Neural progenitor cell (in vitro differentiated cells): ENCODE results near the gene SLC39A1. TPM values are rescaled to one million over a fixed set of nuclear protein-coding genes. Genes with fewer than 3 reads are reported as not detected.
"Not testable (repeated sequence)": the region's sequence is repeated elsewhere in the genome, so short reads cannot be mapped to it uniquely, and the experiment has no call there.

Experiments used
- DNase-seq: peaks from one replicate; pipeline ENCODE4 v3.0.0-alpha.2; 2016; ENCODE audit warnings: low spot score
- H2AFZ ChIP-seq: fragments of 200-600 bp; sonication (generic); replicated peaks from 2 replicates; pipeline ENCODE4 v1.6.1; 2016; ENCODE audit warnings: antibody characterized with exemption
- H3F3A ChIP-seq: fragments of 200-600 bp; sonication (generic); 2 replicates; pipeline ENCODE4 v1.6.1; 2016; ENCODE audit warnings: antibody characterized with exemption, low read depth
- H3K27ac ChIP-seq: fragments of 200-600 bp; sonication (generic); 2 replicates; pipeline ENCODE4 v1.5.1; 2016; ENCODE audit warnings: mild to moderate bottlenecking
- H3K27me3 ChIP-seq: fragments of 200-600 bp; sonication (generic); 2 replicates; pipeline ENCODE4 v1.6.1; 2016; ENCODE audit warnings: mild to moderate bottlenecking, moderate library complexity
- H3K36me3 ChIP-seq: fragments of 200-600 bp; sonication (generic); 2 replicates; pipeline ENCODE4 v1.5.1; 2016
- H3K4me1 ChIP-seq: fragments of 200-600 bp; sonication (generic); 2 replicates; pipeline ENCODE4 v1.6.1; 2016; ENCODE audit warnings: mixed run types
- H3K4me2 ChIP-seq: fragments of 200-600 bp; sonication (generic); 2 replicates; pipeline ENCODE4 v1.6.1; 2016
- H3K4me3 ChIP-seq: fragments of 200-600 bp; sonication (generic); 2 replicates; pipeline ENCODE4 v1.5.1; 2016
- H3K79me2 ChIP-seq: fragments of 200-600 bp; sonication (generic); 2 replicates; pipeline ENCODE4 v1.6.1; 2016; ENCODE audit warnings: low read depth
- H3K9ac ChIP-seq: fragments of 200-600 bp; sonication (generic); 2 replicates; pipeline ENCODE4 v1.6.1; 2016
- H3K9me3 ChIP-seq: fragments of 200-600 bp; sonication (generic); 2 replicates; pipeline ENCODE4 v1.5.1; 2016; ENCODE audit warnings: low read depth
- H4K20me1 ChIP-seq: fragments of 200-600 bp; sonication (generic); 2 replicates; pipeline ENCODE4 v1.6.1; 2016; ENCODE audit warnings: low read depth
- H3K27ac Mint-ChIP-seq: 3 replicates; pipeline ENCODE4 v1.8.0; 2021; ENCODE audit warnings: mixed read lengths
- H3K27me3 Mint-ChIP-seq: 2 replicates; pipeline ENCODE4 v1.8.0; 2022; ENCODE audit warnings: low read depth, mild to moderate bottlenecking, inconsistent platforms, moderate library complexity, mixed read lengths; ENCODE audit not compliant: insufficient read depth
- H3K36me3 Mint-ChIP-seq: 3 replicates; pipeline ENCODE4 v1.8.0; 2021; ENCODE audit warnings: mixed read lengths
- H3K4me1 Mint-ChIP-seq: 3 replicates; pipeline ENCODE4 v1.8.0; 2021; ENCODE audit warnings: mixed read lengths
- H3K4me3 Mint-ChIP-seq: 3 replicates; pipeline ENCODE4 v1.8.0; 2021; ENCODE audit warnings: mild to moderate bottlenecking, moderate library complexity, mixed read lengths
- H3K9me3 Mint-ChIP-seq: 3 replicates; pipeline ENCODE4 v1.8.0; 2020; ENCODE audit warnings: mixed read lengths
- EZH2 ChIP-seq: fragments of 200-600 bp; sonication (generic); IDR thresholded peaks from 2 replicates; pipeline ENCODE4 v1.6.1; 2017; ENCODE audit warnings: antibody characterized with exemption, mild to moderate bottlenecking, moderate library complexity
- EZH2phosphoT487 ChIP-seq: fragments of 200-600 bp; sonication (generic); IDR thresholded peaks from 2 replicates; pipeline ENCODE4 v1.6.1; 2017; ENCODE audit warnings: antibody characterized with exemption
- total RNA-seq: library from RNA; depleted of rRNA; stranded (reverse); fragments of >200 nt; gene quantifications from 2 replicates; pipeline ENCODE4 v1.2.3, GENCODE V29; 2015; ENCODE audit warnings: low replicate concordance
- TF ChIP-seq, protein P1 (sequence below): fragments of 200-600 bp; sonication (generic); IDR thresholded peaks from 2 replicates; pipeline ENCODE4 v1.5.1; 2017; ENCODE audit warnings: antibody characterized with exemption, mild to moderate bottlenecking

SLC39A1 gene, protein sequence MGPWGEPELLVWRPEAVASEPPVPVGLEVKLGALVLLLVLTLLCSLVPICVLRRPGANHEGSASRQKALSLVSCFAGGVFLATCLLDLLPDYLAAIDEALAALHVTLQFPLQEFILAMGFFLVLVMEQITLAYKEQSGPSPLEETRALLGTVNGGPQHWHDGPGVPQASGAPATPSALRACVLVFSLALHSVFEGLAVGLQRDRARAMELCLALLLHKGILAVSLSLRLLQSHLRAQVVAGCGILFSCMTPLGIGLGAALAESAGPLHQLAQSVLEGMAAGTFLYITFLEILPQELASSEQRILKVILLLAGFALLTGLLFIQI
- 73.2 and 131 TPM in 2 replicates for total RNA-seq

GRCh38 chr1:153963030-153963849 is at the start of gene SLC39A1:
SLC39A1 (minus strand) TSS chr1:153963537; CDS start chr1:153962715, 822 bp downstream.
- H3K4me1 ChIP-seq = peaks cover 27% of the 10 kb centered on the region
- peak within 1 kb of the TSS; percentile 91 for H3K4me2 ChIP-seq
- Mint-ChIP-seq H3K4me3 (peak within 1 kb of the TSS; percentile 88), H3K27ac (peak within 1 kb of the TSS; percentile 97), H3K27me3 (peaks cover 7% of the 10 kb centered on the region), H3K36me3 (peaks cover 19% of the 10 kb centered on the region), H3K4me1 (peaks cover 63% of the 10 kb centered on the region), H3K9me3 (no peaks in the 10 kb centered on the region)
- TF ChIP-seq EZH2phosphoT487 = no peak
- TF ChIP-seq, protein P1, sequence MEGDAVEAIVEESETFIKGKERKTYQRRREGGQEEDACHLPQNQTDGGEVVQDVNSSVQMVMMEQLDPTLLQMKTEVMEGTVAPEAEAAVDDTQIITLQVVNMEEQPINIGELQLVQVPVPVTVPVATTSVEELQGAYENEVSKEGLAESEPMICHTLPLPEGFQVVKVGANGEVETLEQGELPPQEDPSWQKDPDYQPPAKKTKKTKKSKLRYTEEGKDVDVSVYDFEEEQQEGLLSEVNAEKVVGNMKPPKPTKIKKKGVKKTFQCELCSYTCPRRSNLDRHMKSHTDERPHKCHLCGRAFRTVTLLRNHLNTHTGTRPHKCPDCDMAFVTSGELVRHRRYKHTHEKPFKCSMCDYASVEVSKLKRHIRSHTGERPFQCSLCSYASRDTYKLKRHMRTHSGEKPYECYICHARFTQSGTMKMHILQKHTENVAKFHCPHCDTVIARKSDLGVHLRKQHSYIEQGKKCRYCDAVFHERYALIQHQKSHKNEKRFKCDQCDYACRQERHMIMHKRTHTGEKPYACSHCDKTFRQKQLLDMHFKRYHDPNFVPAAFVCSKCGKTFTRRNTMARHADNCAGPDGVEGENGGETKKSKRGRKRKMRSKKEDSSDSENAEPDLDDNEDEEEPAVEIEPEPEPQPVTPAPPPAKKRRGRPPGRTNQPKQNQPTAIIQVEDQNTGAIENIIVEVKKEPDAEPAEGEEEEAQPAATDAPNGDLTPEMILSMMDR = no peak
- TF ChIP-seq EZH2 = no peak
- H3K9me3 ChIP-seq = no peaks in the 10 kb centered on the region
- H4K20me1 ChIP-seq = peaks cover 7% of the 10 kb centered on the region
- H3K27me3 ChIP-seq = no peaks in the 10 kb centered on the region
- H3K9ac ChIP-seq = peak within 1 kb of the TSS; percentile 71
- peaks cover 58% of the 10 kb centered on the region for H3F3A ChIP-seq
- peaks cover 61% of the 10 kb centered on the region for H3K79me2 ChIP-seq
- H3K4me3 ChIP-seq = peak within 1 kb of the TSS; percentile 63
- H3K27ac ChIP-seq = peak within 1 kb of the TSS; percentile 94
- DNase-seq = peak; percentile 99
- H3K36me3 ChIP-seq = no peaks in the 10 kb centered on the region
- peak within 1 kb of the TSS; percentile 19 for H2AFZ ChIP-seq

- H3K79me2 ChIP-seq, H3K9me3 Mint-ChIP-seq, H3K4me1 ChIP-seq, H3K27me3 ChIP-seq, H3K36me3 Mint-ChIP-seq, H2AFZ ChIP-seq, H3K36me3 ChIP-seq, H3K4me1 Mint-ChIP-seq, H4K20me1 ChIP-seq, H3K4me3 ChIP-seq, H3K4me2 ChIP-seq, H3K27me3 Mint-ChIP-seq, H3K27ac ChIP-seq, H3K9ac ChIP-seq, DNase-seq, H3F3A ChIP-seq, H3K4me3 Mint-ChIP-seq, H3K9me3 ChIP-seq, H3K27ac Mint-ChIP-seq: not testable (repeated sequence)
Observed at GRCh38 chr1:154012543-154012942, 49.2 kb upstream of the SLC39A1 start.

DNA sequence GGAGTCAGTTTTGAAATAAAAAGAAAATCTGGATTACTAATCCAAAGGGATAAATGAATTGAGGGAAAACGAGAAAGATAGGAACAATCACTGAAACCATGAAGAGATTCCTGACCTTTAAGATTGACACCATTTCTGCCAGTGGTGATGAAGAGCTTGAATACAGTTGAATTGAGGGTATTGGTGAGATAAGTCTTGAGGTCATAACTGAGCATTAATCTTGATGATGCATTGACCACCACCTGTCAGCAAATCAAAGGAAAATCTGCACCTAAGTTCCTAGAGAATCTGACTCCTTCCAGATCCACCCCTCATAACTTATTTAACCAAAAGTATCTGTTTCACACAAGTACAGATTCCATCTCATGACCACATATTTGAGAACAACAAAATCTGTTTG is 48.8 kb upstream of the SLC39A1 start:
- Histone ChIP-seq H3K27me3 (no peaks in the 10 kb centered on the region), H3K4me3 (no peak overlapping the region), H3K9ac (no peak overlapping the region), H2AFZ (no peak overlapping the region), H4K20me1 (no peaks in the 10 kb centered on the region), H3F3A (no peaks in the 10 kb centered on the region), H3K27ac (no peak overlapping the region), H3K4me2 (no peak overlapping the region), H3K36me3 (no peaks in the 10 kb centered on the region), H3K4me1 (no peaks in the 10 kb centered on the region), H3K9me3 (no peaks in the 10 kb centered on the region), H3K79me2 (no peaks in the 10 kb centered on the region)
- no peak overlapping the region for H3K4me3 Mint-ChIP-seq
- no peaks in the 10 kb centered on the region for H3K4me1 Mint-ChIP-seq
- DNase-seq = no peak
- no peaks in the 10 kb centered on the region for H3K36me3 Mint-ChIP-seq
- TF ChIP-seq EZH2 = no peak
- TF ChIP-seq EZH2phosphoT487 = no peak
- TF ChIP-seq, protein P1 = no peak
- peaks cover 3% of the 10 kb centered on the region for H3K27me3 Mint-ChIP-seq
- H3K27ac Mint-ChIP-seq = no peak overlapping the region
- H3K9me3 Mint-ChIP-seq = no peaks in the 10 kb centered on the region
